ENCODE results near the gene KRT85. TPM values are rescaled to one million over a fixed set of nuclear protein-coding genes. Genes with fewer than 3 reads are reported as not detected.

KRT85 gene
- total and polyA plus RNA-seq, 2 of the 13 experiments (the other 11 are each of a cell fraction or from before 2014, with no cell fraction given), result not detected

- H3K4me1 ChIP-seq (ENCODE audit: insufficient read depth, low read length), result no peaks in the 10 kb centered on the region
- no peak for TF ChIP-seq KMT2A (CRISPR knock-in tag; IDR thresholded peaks at IDR 0.05)
- no peak overlapping the region for H3K4me3 ChIP-seq (replicated peaks in 1 of 3; ENCODE audit: insufficient read depth in 1 of 3, low read depth in 2 of 3, low read length in 3 of 3)
- H3K4me2 ChIP-seq (ENCODE audit: low read depth, low read length), result no peak overlapping the region
- peaks cover 6 to 55% of the 10 kb centered on the region in 2 experiments; a peak in 4 of 5 replicates for H3K27me3 ChIP-seq (ENCODE audit: control insufficient read depth in 1 of 2, insufficient read depth in 2 of 2, low read length in 2 of 2)
- H2AFZ ChIP-seq (ENCODE audit: low read length), result no peak overlapping the region
- no peak overlapping the region for H3K9ac ChIP-seq (ENCODE audit: insufficient read depth, low read depth, low read length)
- BruUV-seq (replicated peaks), result no TSS peak
- no peak overlapping the region for H3K27ac ChIP-seq (ENCODE audit: extremely low read length, insufficient read depth, low read length)
- WGBS (ENCODE audit: low lambda C conversion rate), result 7% methylated on average over 2 of the region's 3 CpGs
- H4K20me1 ChIP-seq (ENCODE audit: insufficient read depth, low read length), result no peaks in the 10 kb centered on the region
- no peaks in the 10 kb centered on the region for H3K36me3 ChIP-seq (replicated peaks in 1 of 2; ENCODE audit: control insufficient read depth in 1 of 2, insufficient read depth in 2 of 2, low read length in 2 of 2)
- ATAC-seq (no peak), DNase-seq (ENCODE audit: low spot score) (no peak), FAIRE-seq (no peak)
- no peaks in the 10 kb centered on the region for H3K9me3 ChIP-seq (ENCODE audit: low read length)
- in situ Hi-C loops (cut with HindIII; ENCODE audit: extremely low pct_ligation_motif_present, low pct_unique_long_range_greater_than_20kb), result no loop called here
- ChIA-PET POLR2A (no interaction called here), CTCF (ENCODE audit: low intra/inter-chr PET ratio, low total read pairs) (interaction anchor here (0.8 kb wide), 1 partner anchor 511 kb away, joined by 3 read pairs; no protein-coding TSS in a partner anchor)
- H3K79me2 ChIP-seq (ENCODE audit: insufficient read depth, low read length), result no peaks in the 10 kb centered on the region
- intact Hi-C loops (cut with micrococcal nuclease; ENCODE audit: unreplicated experiment), result no loop called here
Observed at GRCh38 chr12:52368508-52368907, 1.2 kb upstream of the KRT85 start.

- Histone ChIP-seq H3K27ac (ENCODE audit: extremely low read length, insufficient read depth, low read length) (no peak overlapping the region), H3K4me2 (ENCODE audit: low read depth, low read length) (no peak overlapping the region), H3K36me3 (replicated peaks in 1 of 2; ENCODE audit: control insufficient read depth in 1 of 2, insufficient read depth in 2 of 2, low read length in 2 of 2) (no peaks in the 10 kb centered on the region), H3K4me1 (ENCODE audit: insufficient read depth, low read length) (peaks cover 5% of the 10 kb centered on the region; the same call in 1 of the 2 replicates), H3K27me3 (ENCODE audit: control insufficient read depth in 1 of 2, insufficient read depth in 2 of 2, low read length in 2 of 2) (peaks cover 6 to 55% of the 10 kb centered on the region in 2 experiments; a peak in 4 of 5 replicates), H3K79me2 (ENCODE audit: insufficient read depth, low read length) (no peaks in the 10 kb centered on the region), H2AFZ (ENCODE audit: low read length) (no peak overlapping the region), H3K9ac (ENCODE audit: insufficient read depth, low read depth, low read length) (no peak overlapping the region), H4K20me1 (ENCODE audit: insufficient read depth, low read length) (no peaks in the 10 kb centered on the region), H3K4me3 (replicated peaks in 1 of 3; ENCODE audit: insufficient read depth in 1 of 3, low read depth in 2 of 3, low read length in 3 of 3) (no peak overlapping the region), H3K9me3 (ENCODE audit: low read length) (no peaks in the 10 kb centered on the region)
- no peak for TF ChIP-seq MIER2 (CRISPR knock-in tag; IDR thresholded peaks at IDR 0.05)
- no peak for TF ChIP-seq SALL1 (CRISPR knock-in tag; IDR thresholded peaks at IDR 0.05)
- TF ChIP-seq ZNF800 (CRISPR knock-in tag; IDR thresholded peaks at IDR 0.05), result no peak
- no peak for TF ChIP-seq CBX1 (IDR thresholded peaks at IDR 0.05; ENCODE audit: low read depth)
- no peak for TF ChIP-seq GPBP1L1 (CRISPR knock-in tag; IDR thresholded peaks at IDR 0.05)
- TF ChIP-seq FOXO1 (CRISPR knock-in tag; IDR thresholded peaks at IDR 0.05), result no peak
- no peak for TF ChIP-seq ZNF772 (CRISPR knock-in tag; IDR thresholded peaks at IDR 0.05)
- intact Hi-C loops (cut with micrococcal nuclease; ENCODE audit: unreplicated experiment), result no loop called here
- DNase-seq (ENCODE audit: low spot score) (no peak), ATAC-seq (no peak), FAIRE-seq (no peak)
- BruUV-seq (replicated peaks), result no TSS peak
- WGBS (ENCODE audit: low lambda C conversion rate), result 8% methylated on average over 6 of the region's 6 CpGs
- POLR2A ChIA-PET, result no interaction called here
- CTCF ChIA-PET (ENCODE audit: low intra/inter-chr PET ratio, low total read pairs), result no interaction called here
- in situ Hi-C loops (cut with HindIII; ENCODE audit: extremely low pct_ligation_motif_present, low pct_unique_long_range_greater_than_20kb), result no loop called here
Observed at GRCh38 chr12:52367876-52368275, 595 bp upstream of the KRT85 start.
